Astrocyte (in vitro differentiated cells and primary cell): ENCODE data around the gene COL16A1. TPM values are rescaled to one million over a fixed set of nuclear protein-coding genes. Genes with fewer than 3 reads are reported as not detected.

ENCODE experiments used
- DNase-seq: peaks from one replicate; pipeline ENCODE4 v3.0.0-alpha.2; 2010; ENCODE audit warnings: low read depth
- FAIRE-seq: peaks from 2 replicates; lab custom pipeline; 2011; peaks lifted over from hg19 to GRCh38; lab: Jason Lieb, UNC
- H2AFZ ChIP-seq: 2 replicates; pipeline ENCODE4 v1.6.0; 2012; ENCODE audit warnings: low read depth, low read length, inconsistent platforms
- H3K27ac ChIP-seq: 2 replicates; pipeline ENCODE4 v1.5.1; 2011; ENCODE audit warnings: low read depth, low read length, inconsistent platforms
- H3K27me3 ChIP-seq: 2 replicates; pipeline ENCODE4 v1.6.0; 2011; ENCODE audit warnings: low read length, inconsistent platforms; ENCODE audit not compliant: insufficient read depth
- H3K36me3 ChIP-seq: 2 replicates; pipeline ENCODE4 v1.5.1; 2011; ENCODE audit warnings: low read length, inconsistent platforms; ENCODE audit not compliant: insufficient read depth
- H3K4me1 ChIP-seq: 2 replicates; pipeline ENCODE4 v1.5.1; 2011; ENCODE audit warnings: low read length, inconsistent platforms; ENCODE audit not compliant: insufficient read depth
- H3K4me2 ChIP-seq: 2 replicates; pipeline ENCODE4 v1.6.0; 2012; ENCODE audit warnings: low read length, inconsistent platforms
- H3K4me3 ChIP-seq: 2 replicates; pipeline ENCODE4 v1.5.1; 2011; ENCODE audit warnings: low read depth, mild to moderate bottlenecking, low read length, inconsistent platforms; ENCODE audit not compliant: insufficient read depth
- H3K79me2 ChIP-seq: 2 replicates; pipeline ENCODE4 v1.6.0; 2012; ENCODE audit warnings: mild to moderate bottlenecking, low read length, inconsistent platforms; ENCODE audit not compliant: insufficient read depth
- H3K9ac ChIP-seq: 2 replicates; pipeline ENCODE4 v1.6.0; 2012; ENCODE audit warnings: mild to moderate bottlenecking, low read length, inconsistent platforms
- H3K9me3 ChIP-seq: 2 replicates; pipeline ENCODE4 v1.5.1; 2012; ENCODE audit warnings: low read depth, mild to moderate bottlenecking, low read length, inconsistent platforms; ENCODE audit not compliant: insufficient read depth
- H4K20me1 ChIP-seq: 2 replicates; pipeline ENCODE4 v1.6.0; 2012; ENCODE audit warnings: low read length, inconsistent platforms; ENCODE audit not compliant: insufficient read depth
- H3K27ac Mint-ChIP-seq: one replicate; pipeline ENCODE4 v1.8.0; 2021; ENCODE audit warnings: mild to moderate bottlenecking, mixed read lengths; ENCODE audit not compliant: unreplicated experiment
- H3K27me3 Mint-ChIP-seq: one replicate; pipeline ENCODE4 v1.8.0; 2021; ENCODE audit warnings: low read depth, mixed read lengths; ENCODE audit not compliant: unreplicated experiment
- H3K36me3 Mint-ChIP-seq: one replicate; pipeline ENCODE4 v1.8.0; 2021; ENCODE audit warnings: low read depth, mixed read lengths; ENCODE audit not compliant: unreplicated experiment
- H3K4me1 Mint-ChIP-seq: one replicate; pipeline ENCODE4 v1.8.0; 2021; ENCODE audit warnings: low read depth, mixed read lengths; ENCODE audit not compliant: unreplicated experiment
- H3K4me3 Mint-ChIP-seq: one replicate; pipeline ENCODE4 v1.8.0; 2021; ENCODE audit warnings: mild to moderate bottlenecking, moderate library complexity, mixed read lengths; ENCODE audit not compliant: unreplicated experiment
- H3K9me3 Mint-ChIP-seq: one replicate; pipeline ENCODE4 v1.8.0; 2021; ENCODE audit warnings: mild to moderate bottlenecking, mixed read lengths; ENCODE audit not compliant: unreplicated experiment
- EZH2 ChIP-seq: IDR thresholded peaks from 2 replicates; pipeline ENCODE4 v1.6.1; 2012; ENCODE audit warnings: mild to moderate bottlenecking, low read length, inconsistent platforms; ENCODE audit not compliant: insufficient read depth
- total RNA-seq: library from RNA; stranded (reverse); gene quantifications from 2 replicates; pipeline ENCODE4 v1.2.1, GENCODE V29; 2021
- TF ChIP-seq, protein P1 (sequence below): IDR thresholded peaks from 2 replicates; pipeline ENCODE4 v1.5.1; 2011; ENCODE audit warnings: low read depth, mild to moderate bottlenecking, inconsistent platforms, low read length, moderate library complexity; ENCODE audit not compliant: insufficient read depth

The COL16A1 gene
- total RNA-seq, 1 donor from 2014 or later = 42.9 TPM

DNA sequence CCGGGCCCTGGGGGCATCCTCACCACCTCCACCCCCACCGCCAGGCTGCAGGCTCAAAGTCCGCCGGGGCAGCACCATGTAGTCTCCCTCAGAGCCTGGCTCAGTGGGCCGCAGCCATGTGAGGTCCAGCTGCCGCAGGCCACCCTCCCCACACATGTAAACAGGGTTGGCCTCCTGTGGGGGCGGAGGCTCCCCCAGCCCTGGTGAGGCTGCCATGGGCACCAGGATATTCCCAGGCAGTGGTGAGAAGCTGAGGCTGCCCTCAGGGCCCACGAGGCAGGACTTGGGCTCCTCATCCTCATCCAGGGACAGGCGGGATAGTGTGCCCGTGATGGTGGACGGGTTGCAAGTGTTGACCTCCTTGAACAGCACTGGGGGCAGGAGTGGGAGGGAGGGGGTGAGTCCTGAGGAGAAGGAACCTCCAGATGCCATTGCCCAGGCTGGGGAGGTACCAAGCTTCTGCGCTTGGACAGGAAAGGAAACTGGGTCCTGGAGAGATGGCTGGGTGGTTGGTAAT is 27.3 kb upstream of the COL16A1 start:
- FAIRE-seq (no peak), DNase-seq (no peak)
- Histone ChIP-seq H3K27ac (no peak overlapping the region), H3K9me3 (no peaks in the 10 kb centered on the region), H3K4me1 (peaks cover 9% of the 10 kb centered on the region), H3K9ac (no peak overlapping the region), H3K36me3 (no peaks in the 10 kb centered on the region), H3K4me2 (no peak overlapping the region), H4K20me1 (peaks cover 8% of the 10 kb centered on the region), H2AFZ (no peak overlapping the region), H3K4me3 (no peak overlapping the region), H3K79me2 (no peaks in the 10 kb centered on the region), H3K27me3 (no peaks in the 10 kb centered on the region)
- no peak overlapping the region for H3K27ac Mint-ChIP-seq
- peaks cover 2% of the 10 kb centered on the region for H3K9me3 Mint-ChIP-seq
- H3K4me3 Mint-ChIP-seq = no peak overlapping the region
- TF ChIP-seq EZH2 = no peak
- TF ChIP-seq, protein P1, sequence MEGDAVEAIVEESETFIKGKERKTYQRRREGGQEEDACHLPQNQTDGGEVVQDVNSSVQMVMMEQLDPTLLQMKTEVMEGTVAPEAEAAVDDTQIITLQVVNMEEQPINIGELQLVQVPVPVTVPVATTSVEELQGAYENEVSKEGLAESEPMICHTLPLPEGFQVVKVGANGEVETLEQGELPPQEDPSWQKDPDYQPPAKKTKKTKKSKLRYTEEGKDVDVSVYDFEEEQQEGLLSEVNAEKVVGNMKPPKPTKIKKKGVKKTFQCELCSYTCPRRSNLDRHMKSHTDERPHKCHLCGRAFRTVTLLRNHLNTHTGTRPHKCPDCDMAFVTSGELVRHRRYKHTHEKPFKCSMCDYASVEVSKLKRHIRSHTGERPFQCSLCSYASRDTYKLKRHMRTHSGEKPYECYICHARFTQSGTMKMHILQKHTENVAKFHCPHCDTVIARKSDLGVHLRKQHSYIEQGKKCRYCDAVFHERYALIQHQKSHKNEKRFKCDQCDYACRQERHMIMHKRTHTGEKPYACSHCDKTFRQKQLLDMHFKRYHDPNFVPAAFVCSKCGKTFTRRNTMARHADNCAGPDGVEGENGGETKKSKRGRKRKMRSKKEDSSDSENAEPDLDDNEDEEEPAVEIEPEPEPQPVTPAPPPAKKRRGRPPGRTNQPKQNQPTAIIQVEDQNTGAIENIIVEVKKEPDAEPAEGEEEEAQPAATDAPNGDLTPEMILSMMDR = no peak
- H3K27me3 Mint-ChIP-seq = peaks cover 13% of the 10 kb centered on the region
- H3K36me3 Mint-ChIP-seq = peaks cover 5% of the 10 kb centered on the region
- peaks cover 14% of the 10 kb centered on the region for H3K4me1 Mint-ChIP-seq

DNA sequence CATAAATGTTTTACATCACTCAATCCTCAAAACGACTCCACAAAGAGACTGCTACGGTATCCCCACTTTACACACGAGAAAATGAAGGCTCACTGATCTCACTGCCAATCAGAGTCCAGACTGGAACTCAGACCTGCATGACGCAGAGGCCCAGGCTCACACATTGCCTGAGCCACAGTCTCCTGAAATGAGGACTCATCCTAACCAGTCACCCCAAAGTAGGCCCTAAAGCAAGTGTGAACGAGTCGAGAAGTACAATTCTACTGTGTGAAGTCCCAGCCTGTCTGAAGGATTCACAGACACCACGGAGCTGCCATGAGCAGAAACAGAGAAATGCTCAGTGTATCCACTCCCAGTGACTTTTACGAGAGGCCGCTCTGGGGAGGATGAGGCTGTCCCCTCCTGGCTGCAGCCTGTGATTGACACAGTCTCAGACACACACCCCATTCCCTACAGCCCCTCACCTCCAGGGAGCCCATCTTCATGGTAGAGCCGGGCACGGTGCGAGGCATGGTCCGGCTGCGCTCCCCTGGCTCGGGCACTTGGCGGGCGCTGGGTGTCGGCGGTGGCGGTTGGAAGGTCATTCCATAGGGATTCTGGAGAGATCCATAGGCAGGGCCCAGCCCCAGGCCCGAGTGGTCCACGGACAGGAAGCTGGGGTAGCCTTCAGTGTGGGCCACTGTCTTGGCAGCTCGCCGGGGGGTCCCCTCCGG is 26.7 kb upstream of the COL16A1 start:
- Histone ChIP-seq H3K27ac (no peak overlapping the region), H3K4me1 (peaks cover 11% of the 10 kb centered on the region), H3K9me3 (no peaks in the 10 kb centered on the region), H3K4me2 (no peak overlapping the region), H3K27me3 (no peaks in the 10 kb centered on the region), H3K36me3 (no peaks in the 10 kb centered on the region), H2AFZ (no peak overlapping the region), H3K4me3 (no peak overlapping the region), H3K79me2 (no peaks in the 10 kb centered on the region), H3K9ac (no peak overlapping the region), H4K20me1 (peaks cover 4% of the 10 kb centered on the region)
- DNase-seq (no peak), FAIRE-seq (no peak)
- H3K4me1 Mint-ChIP-seq = peaks cover 19% of the 10 kb centered on the region
- no peak overlapping the region for H3K27ac Mint-ChIP-seq
- H3K27me3 Mint-ChIP-seq = peaks cover 13% of the 10 kb centered on the region
- TF ChIP-seq, protein P1 = no peak
- no peak for TF ChIP-seq EZH2
- peaks cover 5% of the 10 kb centered on the region for H3K36me3 Mint-ChIP-seq
- no peak overlapping the region for H3K4me3 Mint-ChIP-seq
- H3K9me3 Mint-ChIP-seq = peaks cover 2% of the 10 kb centered on the region

DNA sequence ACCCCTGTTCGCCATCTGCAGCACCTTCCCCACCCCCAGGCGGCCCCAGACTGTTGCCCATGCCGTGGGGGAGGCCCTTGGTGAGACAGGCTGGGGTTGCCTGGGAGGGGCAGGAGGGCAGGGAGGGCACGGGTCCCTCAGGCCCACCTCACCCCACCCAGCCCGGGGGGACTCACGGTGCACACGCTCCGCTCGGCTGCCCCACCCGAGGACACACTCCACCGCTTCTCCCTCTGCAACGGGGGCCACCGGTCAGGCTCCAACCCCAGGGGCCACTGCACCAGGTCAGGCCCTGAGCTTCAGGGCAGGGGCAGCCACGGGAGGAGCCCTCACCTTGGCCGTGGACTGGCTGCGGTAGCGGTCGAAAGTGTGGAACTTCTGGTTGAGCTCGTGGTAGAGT is 24.0 kb upstream of the COL16A1 start:
- H3K36me3 Mint-ChIP-seq = peaks cover 7% of the 10 kb centered on the region
- peaks cover 2% of the 10 kb centered on the region for H3K9me3 Mint-ChIP-seq
- Histone ChIP-seq H2AFZ (no peak overlapping the region), H3K27me3 (no peaks in the 10 kb centered on the region), H3K9ac (no peak overlapping the region), H3K79me2 (no peaks in the 10 kb centered on the region), H3K4me2 (no peak overlapping the region), H3K27ac (no peak overlapping the region), H3K36me3 (no peaks in the 10 kb centered on the region), H3K4me1 (peaks cover 7% of the 10 kb centered on the region), H4K20me1 (peaks cover 7% of the 10 kb centered on the region), H3K4me3 (no peak overlapping the region), H3K9me3 (no peaks in the 10 kb centered on the region)
- no peak for TF ChIP-seq EZH2
- TF ChIP-seq, protein P1 = no peak
- H3K27ac Mint-ChIP-seq = no peak overlapping the region
- peaks cover 12% of the 10 kb centered on the region for H3K4me1 Mint-ChIP-seq
- no peak overlapping the region for H3K4me3 Mint-ChIP-seq
- FAIRE-seq (no peak), DNase-seq (no peak)
- H3K27me3 Mint-ChIP-seq = peaks cover 17% of the 10 kb centered on the region
